ENCODE results near the gene ANKRD53.
A peak's percentile ranks its signal among the peaks of the same experiment; 100 is the strongest.

The ANKRD53 gene

DNA sequence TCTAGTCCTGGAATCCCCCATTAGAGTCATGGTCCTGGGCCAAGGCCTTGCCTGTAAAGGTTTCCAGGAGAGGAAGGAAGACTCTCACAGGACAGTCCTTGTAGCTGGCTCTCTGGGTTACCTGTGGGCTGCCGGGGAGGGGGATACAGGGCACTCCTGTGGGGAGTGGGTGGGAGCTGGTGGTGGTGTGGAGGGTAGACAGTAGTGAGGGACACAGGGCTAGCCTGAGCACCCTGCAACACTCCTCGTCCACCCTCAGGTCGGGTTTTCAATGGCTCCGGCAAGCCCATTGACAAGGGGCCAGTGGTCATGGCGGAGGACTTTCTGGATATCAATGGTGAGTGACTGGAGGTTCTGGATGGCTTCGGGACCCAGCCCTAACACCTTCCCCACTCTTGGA is 19.7 kb upstream of the ANKRD53 start:
- Histone ChIP-seq H3K4me3 (ENCODE audit: insufficient read depth, low read length, poor library complexity, severe bottlenecking) (no peak overlapping the region), H4K20me1 (ENCODE audit: low read depth, low read length) (no peaks in the 10 kb centered on the region), H3K79me2 (ENCODE audit: insufficient read depth, low read length) (no peaks in the 10 kb centered on the region), H2AFZ (ENCODE audit: low read depth, low read length, severe bottlenecking) (no peak overlapping the region), H3K9me2 (replicated peaks; ENCODE audit: insufficient read depth, low read length) (no peaks in the 10 kb centered on the region), H3K4me2 (ENCODE audit: low read depth, low read length, poor library complexity, severe bottlenecking) (no peak overlapping the region), H3F3A (ENCODE audit: insufficient read depth) (no peaks in the 10 kb centered on the region), H3K27me3 (ENCODE audit: low read length) (no peaks in the 10 kb centered on the region), H3K9ac (ENCODE audit: low read length) (no peak overlapping the region), H3K36me3 (ENCODE audit: low read length) (no peaks in the 10 kb centered on the region), H3K9me3 (ENCODE audit: insufficient read depth, low read length) (no peaks in the 10 kb centered on the region), H3K27ac (ENCODE audit: low read depth, low read length) (no peak overlapping the region)
- TF ChIP-seq EZH2phosphoT487 (conservative IDR thresholded peaks at IDR 0.05; ENCODE audit: low read length): no peak
- TF ChIP-seq, protein P1, sequence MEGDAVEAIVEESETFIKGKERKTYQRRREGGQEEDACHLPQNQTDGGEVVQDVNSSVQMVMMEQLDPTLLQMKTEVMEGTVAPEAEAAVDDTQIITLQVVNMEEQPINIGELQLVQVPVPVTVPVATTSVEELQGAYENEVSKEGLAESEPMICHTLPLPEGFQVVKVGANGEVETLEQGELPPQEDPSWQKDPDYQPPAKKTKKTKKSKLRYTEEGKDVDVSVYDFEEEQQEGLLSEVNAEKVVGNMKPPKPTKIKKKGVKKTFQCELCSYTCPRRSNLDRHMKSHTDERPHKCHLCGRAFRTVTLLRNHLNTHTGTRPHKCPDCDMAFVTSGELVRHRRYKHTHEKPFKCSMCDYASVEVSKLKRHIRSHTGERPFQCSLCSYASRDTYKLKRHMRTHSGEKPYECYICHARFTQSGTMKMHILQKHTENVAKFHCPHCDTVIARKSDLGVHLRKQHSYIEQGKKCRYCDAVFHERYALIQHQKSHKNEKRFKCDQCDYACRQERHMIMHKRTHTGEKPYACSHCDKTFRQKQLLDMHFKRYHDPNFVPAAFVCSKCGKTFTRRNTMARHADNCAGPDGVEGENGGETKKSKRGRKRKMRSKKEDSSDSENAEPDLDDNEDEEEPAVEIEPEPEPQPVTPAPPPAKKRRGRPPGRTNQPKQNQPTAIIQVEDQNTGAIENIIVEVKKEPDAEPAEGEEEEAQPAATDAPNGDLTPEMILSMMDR (IDR thresholded peaks at IDR 0.05; ENCODE audit: insufficient read depth, low read length, poor library complexity, severe bottlenecking): no peak

DNA sequence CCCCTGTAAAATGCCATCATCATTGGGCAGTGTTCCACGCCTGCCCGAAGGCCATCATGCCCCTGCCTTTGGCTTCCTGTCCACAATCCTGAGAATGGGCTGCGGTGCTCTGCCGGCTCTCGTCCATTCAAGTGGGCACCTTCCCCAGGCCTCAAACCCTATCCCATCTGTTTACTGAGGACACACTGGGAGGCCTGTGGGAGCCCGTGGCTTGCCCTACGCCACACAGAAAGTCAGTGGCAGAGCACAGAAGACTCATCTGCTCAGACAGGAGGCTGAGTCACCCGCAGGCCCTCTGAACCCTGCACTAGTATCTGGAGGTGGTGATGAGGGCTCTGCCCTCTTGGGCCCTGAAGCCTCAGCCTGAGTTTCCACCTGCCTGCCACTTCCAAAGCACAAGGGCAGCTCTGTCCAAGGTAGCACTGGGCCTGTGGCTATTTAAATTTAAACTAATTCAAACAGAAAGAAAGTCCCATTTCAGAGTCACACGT is 19.1 kb upstream of the ANKRD53 start:
- Histone ChIP-seq H3F3A (ENCODE audit: insufficient read depth) (no peaks in the 10 kb centered on the region), H3K36me3 (ENCODE audit: low read length) (no peaks in the 10 kb centered on the region), H3K9me3 (ENCODE audit: insufficient read depth, low read length) (no peaks in the 10 kb centered on the region), H3K9ac (ENCODE audit: low read length) (no peak overlapping the region), H3K4me3 (ENCODE audit: insufficient read depth, low read length, poor library complexity, severe bottlenecking) (no peak overlapping the region), H2AFZ (ENCODE audit: low read depth, low read length, severe bottlenecking) (no peak overlapping the region), H3K79me2 (ENCODE audit: insufficient read depth, low read length) (no peaks in the 10 kb centered on the region), H3K4me2 (ENCODE audit: low read depth, low read length, poor library complexity, severe bottlenecking) (no peak overlapping the region), H3K27me3 (ENCODE audit: low read length) (no peaks in the 10 kb centered on the region), H4K20me1 (ENCODE audit: low read depth, low read length) (no peaks in the 10 kb centered on the region), H3K9me2 (replicated peaks; ENCODE audit: insufficient read depth, low read length) (no peaks in the 10 kb centered on the region), H3K27ac (ENCODE audit: low read depth, low read length) (no peak overlapping the region)
- TF ChIP-seq, protein P1 (IDR thresholded peaks at IDR 0.05; ENCODE audit: insufficient read depth, low read length, poor library complexity, severe bottlenecking): no peak
- no peak for TF ChIP-seq EZH2phosphoT487 (conservative IDR thresholded peaks at IDR 0.05; ENCODE audit: low read length)

DNA sequence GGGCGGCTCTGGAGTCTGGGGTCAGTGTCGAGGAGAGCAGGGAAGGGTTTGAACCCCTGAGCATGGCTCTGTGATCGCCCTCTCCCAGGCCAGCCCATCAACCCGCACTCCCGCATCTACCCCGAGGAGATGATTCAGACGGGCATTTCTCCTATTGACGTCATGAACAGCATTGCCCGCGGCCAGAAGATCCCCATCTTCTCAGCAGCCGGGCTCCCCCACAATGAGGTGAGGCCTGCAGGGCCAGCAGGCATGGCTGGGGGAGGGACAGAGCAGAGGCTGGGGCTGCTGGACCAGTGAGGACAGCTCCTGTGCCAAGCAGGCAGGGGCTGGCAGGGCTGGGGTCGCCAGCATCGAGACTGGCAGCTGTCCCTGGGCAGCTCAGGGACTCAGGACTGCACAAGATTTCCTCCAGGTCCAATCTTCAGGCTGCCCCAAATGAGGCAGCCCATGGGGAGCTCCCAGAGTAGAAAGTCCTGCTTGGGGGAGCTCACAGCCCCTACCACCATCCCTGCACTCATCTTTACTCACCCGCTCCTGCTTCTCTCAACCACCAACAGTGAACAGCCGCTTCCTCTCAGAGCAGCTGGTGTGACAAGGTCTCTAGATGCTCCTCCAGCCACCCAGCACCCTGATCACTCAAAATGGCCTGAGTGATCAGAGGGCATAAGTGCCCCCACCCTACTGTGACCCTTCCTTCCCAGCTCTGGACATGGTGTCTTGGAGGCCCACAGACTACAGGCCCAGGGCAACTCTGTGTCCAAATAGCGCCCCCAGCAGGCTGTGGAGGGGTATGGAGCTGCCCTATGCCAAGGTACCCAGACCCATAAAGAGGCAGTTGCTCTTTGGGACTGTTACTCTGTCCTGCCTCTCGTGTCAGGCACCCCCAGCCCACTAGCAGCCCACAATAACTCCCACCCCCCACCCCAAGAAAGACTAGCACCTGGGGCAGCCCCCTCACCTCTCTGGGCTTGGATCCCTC is 18.3 kb upstream of the ANKRD53 start:
- Histone ChIP-seq H3F3A (ENCODE audit: insufficient read depth) (no peaks in the 10 kb centered on the region), H3K9me2 (replicated peaks; ENCODE audit: insufficient read depth, low read length) (no peaks in the 10 kb centered on the region), H3K79me2 (ENCODE audit: insufficient read depth, low read length) (no peaks in the 10 kb centered on the region), H3K9ac (ENCODE audit: low read length) (no peak overlapping the region), H3K27me3 (ENCODE audit: low read length) (no peaks in the 10 kb centered on the region), H3K4me2 (ENCODE audit: low read depth, low read length, poor library complexity, severe bottlenecking) (no peak overlapping the region), H3K9me3 (ENCODE audit: insufficient read depth, low read length) (no peaks in the 10 kb centered on the region), H4K20me1 (ENCODE audit: low read depth, low read length) (no peaks in the 10 kb centered on the region), H2AFZ (ENCODE audit: low read depth, low read length, severe bottlenecking) (no peak overlapping the region), H3K27ac (ENCODE audit: low read depth, low read length) (no peak overlapping the region), H3K36me3 (ENCODE audit: low read length) (no peaks in the 10 kb centered on the region), H3K4me3 (ENCODE audit: insufficient read depth, low read length, poor library complexity, severe bottlenecking) (no peak overlapping the region)
- no peak for TF ChIP-seq EZH2phosphoT487 (conservative IDR thresholded peaks at IDR 0.05; ENCODE audit: low read length)
- TF ChIP-seq, protein P1 (IDR thresholded peaks at IDR 0.05; ENCODE audit: insufficient read depth, low read length, poor library complexity, severe bottlenecking): peak; percentile 23
